Gastroesophageal sphincter (tissue), 4 donors: Measurements from ENCODE around the gene TEC. TPM values are rescaled to one million over a fixed set of nuclear protein-coding genes. Genes with fewer than 3 reads are reported as not detected.

Experiments used
- ATAC-seq: fragments of 150-250 bp; one replicate; pipeline ENCODE4 v1.9.1; 2016; ENCODE audit warnings: mild to moderate bottlenecking, moderate library complexity
- H3K27ac ChIP-seq, 4 donors: fragments of 200-600 bp; sonication (generic) in 3 of 4; 1 replicate in 3 of 4; 2 replicates in 1 of 4; pipeline ENCODE4 v1.5.1; 2016 to 2019
- H3K27me3 ChIP-seq: fragments of 200-600 bp; sonication (generic); one replicate; pipeline ENCODE4 v1.5.1; 2019
- H3K36me3 ChIP-seq, 2 donors: fragments of 200-600 bp; sonication (generic); one replicate each; pipeline ENCODE4 v1.5.1; 2019; ENCODE audit warnings: control low read depth in 1 of 2
- H3K4me1 ChIP-seq, 3 donors: fragments of 200-600 bp; sonication (generic); 1 replicate in 2 of 3; 2 replicates in 1 of 3; pipeline ENCODE4 v1.5.1; 2016 to 2019; ENCODE audit warnings: control low read depth in 2 of 3
- H3K4me3 ChIP-seq, 2 donors: fragments of 200-600 bp; sonication (generic); one replicate each; pipeline ENCODE4 v1.5.1; 2019; ENCODE audit warnings: mild to moderate bottlenecking in 1 of 2, moderate library complexity in 1 of 2
- H3K9me3 ChIP-seq, 3 donors: fragments of 200-600 bp; sonication (generic); one replicate each; pipeline ENCODE4 v1.5.1; 2017 to 2019; ENCODE audit warnings: control low read depth in 2 of 3
- CTCF ChIP-seq, 4 experiments: fragments of 200-600 bp in 2 of 4; fragments of 450-650 bp in 2 of 4; sonication (generic) in 1 of 4; IDR thresholded peaks; one replicate each; pipeline ENCODE4 v1.5.1; 2017 to 2019; ENCODE audit warnings: antibody characterized with exemption in 4 of 4, mild to moderate bottlenecking in 2 of 4, moderate library complexity in 2 of 4
- EP300 ChIP-seq: sonication (generic); formaldehyde crosslinking; IDR thresholded peaks from one replicate; pipeline ENCODE4 v1.6.1; 2017; ENCODE audit warnings: antibody characterized with exemption, mild to moderate bottlenecking
- POLR2A ChIP-seq, 2 donors: fragments of 450-650 bp; IDR thresholded peaks; one replicate each; pipeline ENCODE4 v1.6.1; 2017; ENCODE audit warnings: antibody characterized with exemption in 2 of 2, mild to moderate bottlenecking in 2 of 2, moderate library complexity in 1 of 2
- POLR2AphosphoS5 ChIP-seq: sonication (generic); formaldehyde crosslinking; IDR thresholded peaks from one replicate; pipeline ENCODE4 v1.6.1; 2017; ENCODE audit warnings: antibody characterized with exemption
- WGBS, 2 donors: methylation state at CpG; one replicate each; pipeline ENCODE4 v1.1.5; 2018; ENCODE audit warnings: low coverage in 1 of 2; 5-methylcytosine and 5-hydroxymethylcytosine counted together
- total RNA-seq, 4 donors: library from RNA; depleted of rRNA; stranded (reverse); fragments of >200 nt; gene quantifications; one replicate each; pipeline ENCODE4 v1.1.0, GENCODE V29; 2016

The TEC gene
- total RNA-seq, 4 donors from 2014 or later: 1.9 to 6.5 (median 3.1) TPM

GRCh38 chr4:48193921-48194468, 75.6 kb downstream of the TEC start:
- Histone ChIP-seq H3K4me1 (peaks cover 0 to 11% (median 3%) of the 10 kb centered on the region in 3 donors), H3K36me3 (no peaks in the 10 kb centered on the region), H3K9me3 (no peaks in the 10 kb centered on the region), H3K27ac (no peak overlapping the region), H3K27me3 (no peaks in the 10 kb centered on the region), H3K4me3 (no peak overlapping the region)
- WGBS, 2 donors: 50 to 93% methylated on average over 2 of the region's 3 CpGs
- TF ChIP-seq POLR2A (IDR thresholded peaks at IDR 0.05) (no peak), EP300 (no peak), CTCF (IDR thresholded peaks at IDR 0.05) (no peak), POLR2AphosphoS5 (no peak)
- ATAC-seq: no peak

- no peaks in the 10 kb centered on the region for H3K36me3 ChIP-seq
- WGBS, 2 donors: 82 to 84% methylated on average over 6 of the region's 6 CpGs
- peaks cover 0 to 11% (median 3%) of the 10 kb centered on the region in 3 donors for H3K4me1 ChIP-seq
- ATAC-seq: no peak
- H3K27me3 ChIP-seq: no peaks in the 10 kb centered on the region
- no peaks in the 10 kb centered on the region for H3K9me3 ChIP-seq
- no peak for TF ChIP-seq POLR2AphosphoS5
- no peak for TF ChIP-seq CTCF (IDR thresholded peaks at IDR 0.05)
- no peak for TF ChIP-seq EP300
- TF ChIP-seq POLR2A (IDR thresholded peaks at IDR 0.05): no peak
- no peak overlapping the region for H3K4me3 ChIP-seq
- no peak overlapping the region for H3K27ac ChIP-seq
Measured at GRCh38 chr4:48193096-48193836, 76.4 kb downstream of the TEC start.

- H3K36me3 ChIP-seq: no peaks in the 10 kb centered on the region
- H3K4me1 ChIP-seq: peaks cover 0 to 11% (median 3%) of the 10 kb centered on the region in 3 donors
- no peaks in the 10 kb centered on the region for H3K9me3 ChIP-seq
- 40 to 100% methylated on average over 1 of the region's 1 CpG for WGBS, 2 donors
- TF ChIP-seq POLR2AphosphoS5: no peak
- TF ChIP-seq CTCF (IDR thresholded peaks at IDR 0.05): no peak
- no peak for TF ChIP-seq EP300
- no peak for TF ChIP-seq POLR2A (IDR thresholded peaks at IDR 0.05)
- H3K4me3 ChIP-seq: no peak overlapping the region
- H3K27ac ChIP-seq: no peak overlapping the region
- no peaks in the 10 kb centered on the region for H3K27me3 ChIP-seq
- ATAC-seq: no peak
Measured at GRCh38 chr4:48191758-48192157, 77.9 kb downstream of the TEC start.

GRCh38 chr4:48190839-48191238, 78.8 kb downstream of the TEC start:
- Histone ChIP-seq H3K9me3 (no peaks in the 10 kb centered on the region), H3K4me3 (no peak overlapping the region), H3K4me1 (peaks cover 0 to 9% (median 3%) of the 10 kb centered on the region in 3 donors), H3K27ac (no peak overlapping the region), H3K36me3 (no peaks in the 10 kb centered on the region), H3K27me3 (no peaks in the 10 kb centered on the region)
- no peak for TF ChIP-seq POLR2A (IDR thresholded peaks at IDR 0.05)
- TF ChIP-seq POLR2AphosphoS5: no peak
- no peak for TF ChIP-seq CTCF (IDR thresholded peaks at IDR 0.05)
- TF ChIP-seq EP300: no peak
- ATAC-seq: no peak

- no peak for ATAC-seq
- 43 to 95% methylated on average over 2 of the region's 2 CpGs for WGBS, 2 donors
Measured at GRCh38 chr4:48189731-48190130, 79.9 kb downstream of the TEC start.

More at GRCh38 chr4:48189731-48190130, 79.9 kb downstream of the TEC start:
- TF ChIP-seq POLR2A (IDR thresholded peaks at IDR 0.05) (no peak), EP300 (no peak), POLR2AphosphoS5 (no peak), CTCF (IDR thresholded peaks at IDR 0.05) (no peak)
- Histone ChIP-seq H3K4me3 (no peak overlapping the region), H3K27ac (no peak overlapping the region), H3K9me3 (no peaks in the 10 kb centered on the region), H3K36me3 (no peaks in the 10 kb centered on the region), H3K27me3 (no peaks in the 10 kb centered on the region), H3K4me1 (no peaks in the 10 kb centered on the region)
